HCT116 (cell line): ENCODE results near the gene USP50. TPM values are rescaled to one million over a fixed set of nuclear protein-coding genes. Genes with fewer than 3 reads are reported as not detected.

Experiments
- ATAC-seq: fragments of 200-7000 bp; cut with Tn5 transposase; 2 replicates; pipeline ENCODE4 v1.9.1; 2020; ENCODE audit warnings: mild to moderate bottlenecking, moderate library complexity
- BruUV-seq: library from RNA; stranded (reverse); fragments of 400-500 nt; replicated peaks from 2 replicates; lab custom pipeline; 2021; lab: Mats Ljungman, UMichigan
- CTCF ChIA-PET: fragments of 300-600 bp; sonication (Branson Sonifier 250); formaldehyde crosslinking; loops from one replicate; lab custom pipeline; 2021; ENCODE audit warnings: antibody characterized with exemption; lab: Charles Lee
- POLR2A ChIA-PET: fragments of 300-600, 350-600 bp; sonication (Branson Sonifier 250); formaldehyde crosslinking; loops from one replicate; lab custom pipeline; 2021; ENCODE audit warnings: antibody characterized with exemption; lab: Charles Lee
- RAD21 ChIA-PET, 2 experiments: fragments of 300-600 bp; sonication (Branson Sonifier 250); formaldehyde crosslinking; loops; one replicate each; lab custom pipeline; 2023; ENCODE audit warnings: low total read pairs in 2 of 2; ENCODE audit not compliant: uncharacterized antibody in 2 of 2, unreplicated experiment in 2 of 2, low non-redundant PET in 1 of 2; lab: Charles Lee
- DNase-seq: peaks from one replicate; pipeline ENCODE4 v3.0.0-alpha.2; 2010; ENCODE audit warnings: low read depth, low spot score
- H2AFZ ChIP-seq: fragments of 200-600 bp; shearing (Covaris generic), sonication (generic); 2 replicates; pipeline ENCODE4 v1.6.1; 2017; ENCODE audit warnings: low read depth, mixed run types, mixed read lengths, antibody characterized with exemption, low read length; ENCODE audit not compliant: poor library complexity, severe bottlenecking
- H3K27ac ChIP-seq: 2 replicates; pipeline ENCODE4 v1.5.1; 2012; ENCODE audit warnings: low read depth, low read length
- H3K27me3 ChIP-seq: fragments of 200-600 bp; sonication (generic); 2 replicates; pipeline ENCODE4 v1.6.1; 2016; ENCODE audit warnings: mixed run types, low read length, mixed read lengths; ENCODE audit not compliant: insufficient read depth
- H3K36me3 ChIP-seq, 2 experiments: fragments of 200-500 bp in 1 of 2; fragments of 200-600 bp in 1 of 2; sonication (Bioruptor generic) in 1 of 2; sonication (generic) in 1 of 2; 2 replicates each; pipeline versions ENCODE4 v1.5.1 to v1.6.1; 2014 to 2016; ENCODE audit warnings: low read length in 2 of 2, inconsistent platforms in 1 of 2, mixed read lengths in 1 of 2, mixed run types in 1 of 2; ENCODE audit not compliant: insufficient read depth in 2 of 2, control insufficient read depth in 1 of 2
- H3K4me1 ChIP-seq, 2 experiments: fragments of 200-600 bp in 1 of 2; sonication (generic) in 1 of 2; 2 replicates each; pipeline versions ENCODE4 v1.5.1 to v1.6.1; 2012 to 2017; ENCODE audit warnings: low read length in 2 of 2, inconsistent platforms in 1 of 2, mild to moderate bottlenecking in 1 of 2, mixed read lengths in 1 of 2, mixed run types in 1 of 2, moderate library complexity in 1 of 2; ENCODE audit not compliant: insufficient read depth in 2 of 2, control insufficient read depth in 1 of 2
- H3K4me2 ChIP-seq: fragments of 200-600 bp; sonication (generic); 2 replicates; pipeline ENCODE4 v1.6.1; 2017; ENCODE audit warnings: mixed run types, low read length, mixed read lengths
- H3K4me3 ChIP-seq, 2 experiments: fragments of 200-600 bp in 1 of 2; sonication (generic) in 1 of 2; replicated peaks in 1 of 2; 2 replicates each; pipeline ENCODE4 v1.5.1; 2011 to 2016; ENCODE audit warnings: low read length in 2 of 2, control low read depth in 1 of 2, low read depth in 1 of 2, mild to moderate bottlenecking in 1 of 2, mixed read lengths in 1 of 2, mixed run types in 1 of 2
- H3K79me2 ChIP-seq: fragments of 200-600 bp; sonication (generic); 2 replicates; pipeline ENCODE4 v1.6.1; 2017; ENCODE audit warnings: mild to moderate bottlenecking, mixed run types, low read length, moderate library complexity, mixed read lengths; ENCODE audit not compliant: insufficient read depth
- H3K9ac ChIP-seq: fragments of 200-600 bp; sonication (generic); 2 replicates; pipeline ENCODE4 v1.6.1; 2016; ENCODE audit warnings: low read length, mixed read lengths
- H3K9me2 ChIP-seq: fragments of 200-600 bp; sonication (generic), shearing (Covaris generic); 2 replicates; pipeline ENCODE4 v1.6.1; 2017; ENCODE audit warnings: mixed run types, mild to moderate bottlenecking, moderate library complexity; ENCODE audit not compliant: insufficient read depth
- H3K9me3 ChIP-seq, 2 experiments: fragments of 200-500 bp in 1 of 2; fragments of 200-600 bp in 1 of 2; sonication (Bioruptor generic) in 1 of 2; sonication (generic) in 1 of 2; 2 replicates each; pipeline ENCODE4 v1.6.1; 2014 to 2017; ENCODE audit warnings: low read length in 2 of 2, mixed read lengths in 2 of 2, inconsistent platforms in 1 of 2, low read depth in 1 of 2, mild to moderate bottlenecking in 1 of 2, mixed run types in 1 of 2, moderate library complexity in 1 of 2; ENCODE audit not compliant: control insufficient read depth in 1 of 2, insufficient read depth in 1 of 2
- H4K20me1 ChIP-seq: fragments of 200-600 bp; sonication (generic), shearing (Covaris generic); 2 replicates; pipeline ENCODE4 v1.6.1; 2017; ENCODE audit warnings: mixed run types, mild to moderate bottlenecking, moderate library complexity; ENCODE audit not compliant: insufficient read depth
- CBX3 ChIP-seq: IDR thresholded peaks from 2 replicates; pipeline ENCODE4 v1.6.1; 2012; ENCODE audit warnings: low read depth
- CEBPB ChIP-seq: IDR thresholded peaks from 2 replicates; pipeline ENCODE4 v1.6.1; 2012; ENCODE audit warnings: low read depth
- EGR1 ChIP-seq: IDR thresholded peaks from 2 replicates; pipeline ENCODE4 v1.6.1; 2012; ENCODE audit warnings: low read depth
- EZH2 ChIP-seq: fragments of 200-600 bp; sonication (generic); IDR thresholded peaks from 2 replicates; pipeline ENCODE4 v1.6.1; 2017; ENCODE audit warnings: antibody characterized with exemption, mixed run types
- EZH2phosphoT487 ChIP-seq: fragments of 200-600 bp; IDR thresholded peaks from 2 replicates; pipeline ENCODE4 v1.6.1; 2018; ENCODE audit warnings: antibody characterized with exemption, borderline replicate concordance
- JUND ChIP-seq: IDR thresholded peaks from 2 replicates; pipeline ENCODE4 v1.6.1; 2012
- MAX ChIP-seq: IDR thresholded peaks from 2 replicates; pipeline ENCODE4 v1.6.1; 2012
- POLR2A ChIP-seq: IDR thresholded peaks from 2 replicates; pipeline ENCODE4 v1.7.0; 2011; ENCODE audit warnings: borderline replicate concordance; ENCODE audit not compliant: insufficient read depth, insufficient read length; ENCODE audit errors: extremely low read depth
- POLR2AphosphoS5 ChIP-seq: IDR thresholded peaks from 2 replicates; pipeline ENCODE4 v1.6.1; 2011; ENCODE audit warnings: mild to moderate bottlenecking, low read depth, low read length, moderate library complexity
- RAD21 ChIP-seq: IDR thresholded peaks from 2 replicates; pipeline ENCODE4 v1.6.1; 2012; ENCODE audit warnings: low read depth, mild to moderate bottlenecking
- REST ChIP-seq: IDR thresholded peaks from 2 replicates; pipeline ENCODE4 v1.6.1; 2012; ENCODE audit warnings: low read depth
- SP1 ChIP-seq: IDR thresholded peaks from 2 replicates; pipeline ENCODE4 v1.6.1; 2012; ENCODE audit warnings: low read depth
- SRF ChIP-seq: IDR thresholded peaks from 2 replicates; pipeline ENCODE4 v1.6.1; 2012; ENCODE audit warnings: low read depth
- TCF7L2 ChIP-seq: IDR thresholded peaks from 2 replicates; pipeline ENCODE4 v1.7.0; 2011; ENCODE audit warnings: borderline replicate concordance, inconsistent platforms; ENCODE audit not compliant: insufficient read depth, insufficient read length; ENCODE audit errors: extremely low read depth
- YY1 ChIP-seq: IDR thresholded peaks from 2 replicates; pipeline ENCODE4 v1.6.1; 2011; ENCODE audit warnings: low read length, low read depth, moderate library complexity, mild to moderate bottlenecking; ENCODE audit not compliant: insufficient replicate concordance; ENCODE audit errors: extremely low read depth
- ZBTB33 ChIP-seq: IDR thresholded peaks from 2 replicates; pipeline ENCODE4 v1.6.1; 2011; ENCODE audit warnings: mild to moderate bottlenecking, low read length, moderate library complexity; ENCODE audit not compliant: insufficient replicate concordance; ENCODE audit errors: extremely low read depth
- ZFX ChIP-seq: fragments of 450-650 bp; IDR thresholded peaks from 2 replicates; pipeline ENCODE4 v1.6.1; 2017
- intact Hi-C: fragments of 100-400 bp; cut with micrococcal nuclease; formaldehyde crosslinking; loops from 2 replicates; pipeline ENCODE4 v1.10.0; 2022
- total RNA-seq: library from RNA; stranded (reverse); gene quantifications from one replicate; pipeline ENCODE4 v1.2.1, GENCODE V29; 2021; ENCODE audit not compliant: unreplicated experiment
- TF ChIP-seq, protein P1 (sequence below), 3 experiments: fragments of 200-600 bp in 1 of 3; sonication (generic) in 1 of 3; IDR thresholded peaks in 2 of 3; conservative IDR thresholded peaks in 1 of 3; 2 replicates each; pipeline ENCODE4 v1.5.1; 2012 to 2017; ENCODE audit warnings: low read depth in 2 of 3, low read length in 2 of 3, antibody characterized with exemption in 1 of 3, borderline replicate concordance in 1 of 3, control low read depth in 1 of 3, mild to moderate bottlenecking in 1 of 3, mixed read lengths in 1 of 3, mixed run types in 1 of 3, moderate library complexity in 1 of 3; ENCODE audit not compliant: insufficient read depth in 1 of 3

The USP50 gene
- total RNA-seq, 1 experiment from 2014 or later = not detected

GRCh38 chr15:50577492-50577891, 31.0 kb upstream of the USP50 start:
- ChIA-PET CTCF (no interaction called here), POLR2A (no interaction called here), RAD21 (no interaction called here)
- Histone ChIP-seq H2AFZ (no peak overlapping the region), H3K9me2 (no peaks in the 10 kb centered on the region), H3K9me3 (no peaks in the 10 kb centered on the region), H3K27me3 (no peaks in the 10 kb centered on the region), H3K79me2 (no peaks in the 10 kb centered on the region), H3K36me3 (peaks cover 12 to 30% of the 10 kb centered on the region in 2 experiments), H3K27ac (no peak overlapping the region), H3K4me1 (no peaks in the 10 kb centered on the region), H4K20me1 (no peaks in the 10 kb centered on the region), H3K9ac (no peak overlapping the region), H3K4me3 (no peak overlapping the region), H3K4me2 (no peak overlapping the region)
- DNase-seq (no peak), ATAC-seq (no peak)
- intact Hi-C loops = no loop called here
- no TSS peak for BruUV-seq
- TF ChIP-seq MAX = no peak
- no peak for TF ChIP-seq CEBPB
- no peak for TF ChIP-seq SP1
- TF ChIP-seq REST = no peak
- no peak for TF ChIP-seq SRF
- no peak for TF ChIP-seq TCF7L2
- no peak for TF ChIP-seq POLR2A
- TF ChIP-seq EZH2 = no peak
- no peak for TF ChIP-seq YY1
- TF ChIP-seq EZH2phosphoT487 = no peak
- no peak for TF ChIP-seq RAD21
- no peak for TF ChIP-seq CBX3
- TF ChIP-seq, protein P1, sequence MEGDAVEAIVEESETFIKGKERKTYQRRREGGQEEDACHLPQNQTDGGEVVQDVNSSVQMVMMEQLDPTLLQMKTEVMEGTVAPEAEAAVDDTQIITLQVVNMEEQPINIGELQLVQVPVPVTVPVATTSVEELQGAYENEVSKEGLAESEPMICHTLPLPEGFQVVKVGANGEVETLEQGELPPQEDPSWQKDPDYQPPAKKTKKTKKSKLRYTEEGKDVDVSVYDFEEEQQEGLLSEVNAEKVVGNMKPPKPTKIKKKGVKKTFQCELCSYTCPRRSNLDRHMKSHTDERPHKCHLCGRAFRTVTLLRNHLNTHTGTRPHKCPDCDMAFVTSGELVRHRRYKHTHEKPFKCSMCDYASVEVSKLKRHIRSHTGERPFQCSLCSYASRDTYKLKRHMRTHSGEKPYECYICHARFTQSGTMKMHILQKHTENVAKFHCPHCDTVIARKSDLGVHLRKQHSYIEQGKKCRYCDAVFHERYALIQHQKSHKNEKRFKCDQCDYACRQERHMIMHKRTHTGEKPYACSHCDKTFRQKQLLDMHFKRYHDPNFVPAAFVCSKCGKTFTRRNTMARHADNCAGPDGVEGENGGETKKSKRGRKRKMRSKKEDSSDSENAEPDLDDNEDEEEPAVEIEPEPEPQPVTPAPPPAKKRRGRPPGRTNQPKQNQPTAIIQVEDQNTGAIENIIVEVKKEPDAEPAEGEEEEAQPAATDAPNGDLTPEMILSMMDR (IDR thresholded peaks at IDR 0.05 in 2 of 3, conservative IDR thresholded peaks at IDR 0.05 in 1 of 3; ENCODE audit: borderline replicate concordance in 1 of 3, insufficient read depth in 1 of 3, low read depth in 2 of 3, low read length in 2 of 3) = no peak
- no peak for TF ChIP-seq EGR1
- TF ChIP-seq ZFX = no peak
- no peak for TF ChIP-seq JUND
- no peak for TF ChIP-seq POLR2AphosphoS5
- TF ChIP-seq ZBTB33 = no peak
